Fibroblast of villous mesenchyme (primary cell): Measurements from ENCODE around the gene MEX3C. TPM values are rescaled to one million over a fixed set of nuclear protein-coding genes. Genes with fewer than 3 reads are reported as not detected.

ENCODE experiments used
- DNase-seq: peaks from one replicate; pipeline ENCODE4 v3.0.0-alpha.2; 2010; ENCODE audit warnings: low read depth
- H3K4me3 ChIP-seq: 2 replicates; pipeline ENCODE4 v1.5.1; 2011; ENCODE audit warnings: low read depth, mild to moderate bottlenecking, low read length
- total RNA-seq: library from RNA; depleted of rRNA; stranded (reverse); fragments of >200 nt; gene quantifications from 2 replicates; pipeline ENCODE4 v1.2.3, GENCODE V29; 2012
- TF ChIP-seq, protein P1 (sequence below): IDR thresholded peaks from 2 replicates; pipeline ENCODE4 v1.5.1; 2012; ENCODE audit warnings: low read depth, mild to moderate bottlenecking, low read length; ENCODE audit not compliant: insufficient read depth

The MEX3C gene
- total RNA-seq, 1 donor: 50.5 TPM

GRCh38 chr18:51151185-51151567, 46.3 kb downstream of the MEX3C start:
- DNase-seq: no peak
- TF ChIP-seq, protein P1, sequence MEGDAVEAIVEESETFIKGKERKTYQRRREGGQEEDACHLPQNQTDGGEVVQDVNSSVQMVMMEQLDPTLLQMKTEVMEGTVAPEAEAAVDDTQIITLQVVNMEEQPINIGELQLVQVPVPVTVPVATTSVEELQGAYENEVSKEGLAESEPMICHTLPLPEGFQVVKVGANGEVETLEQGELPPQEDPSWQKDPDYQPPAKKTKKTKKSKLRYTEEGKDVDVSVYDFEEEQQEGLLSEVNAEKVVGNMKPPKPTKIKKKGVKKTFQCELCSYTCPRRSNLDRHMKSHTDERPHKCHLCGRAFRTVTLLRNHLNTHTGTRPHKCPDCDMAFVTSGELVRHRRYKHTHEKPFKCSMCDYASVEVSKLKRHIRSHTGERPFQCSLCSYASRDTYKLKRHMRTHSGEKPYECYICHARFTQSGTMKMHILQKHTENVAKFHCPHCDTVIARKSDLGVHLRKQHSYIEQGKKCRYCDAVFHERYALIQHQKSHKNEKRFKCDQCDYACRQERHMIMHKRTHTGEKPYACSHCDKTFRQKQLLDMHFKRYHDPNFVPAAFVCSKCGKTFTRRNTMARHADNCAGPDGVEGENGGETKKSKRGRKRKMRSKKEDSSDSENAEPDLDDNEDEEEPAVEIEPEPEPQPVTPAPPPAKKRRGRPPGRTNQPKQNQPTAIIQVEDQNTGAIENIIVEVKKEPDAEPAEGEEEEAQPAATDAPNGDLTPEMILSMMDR: no peak
- no peak overlapping the region for H3K4me3 ChIP-seq

- H3K4me3 ChIP-seq: no peak overlapping the region
- peak; percentile 28 for DNase-seq
- TF ChIP-seq, protein P1: no peak
Measured at GRCh38 chr18:51150113-51150700, 47.3 kb downstream of the MEX3C start.

- TF ChIP-seq, protein P1: no peak
- no peak for DNase-seq
- H3K4me3 ChIP-seq: no peak overlapping the region
Measured at GRCh38 chr18:51149670-51150069, 47.8 kb downstream of the MEX3C start.

DNA sequence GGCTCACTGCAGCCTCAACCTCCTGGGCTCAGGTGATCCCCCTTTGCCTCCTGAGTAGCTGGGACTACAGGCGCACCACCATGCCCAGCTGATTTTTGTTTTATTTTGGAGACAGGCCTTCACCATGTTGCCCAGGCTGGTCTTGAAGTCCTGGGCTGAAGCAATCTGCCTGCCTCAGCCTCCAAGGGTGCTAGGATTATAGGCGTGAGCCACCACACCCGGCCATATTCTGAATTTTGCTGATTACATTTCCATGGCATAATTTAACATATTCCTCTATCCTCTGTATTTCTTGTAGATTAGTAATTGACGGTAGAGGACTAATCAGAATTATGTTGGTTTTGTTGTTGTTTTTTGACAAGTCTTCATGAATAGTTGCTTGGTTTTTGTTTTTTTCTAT, 50.6 kb downstream of the MEX3C start:
- H3K4me3 ChIP-seq: no peak overlapping the region
- TF ChIP-seq, protein P1: no peak
- DNase-seq: no peak

DNA sequence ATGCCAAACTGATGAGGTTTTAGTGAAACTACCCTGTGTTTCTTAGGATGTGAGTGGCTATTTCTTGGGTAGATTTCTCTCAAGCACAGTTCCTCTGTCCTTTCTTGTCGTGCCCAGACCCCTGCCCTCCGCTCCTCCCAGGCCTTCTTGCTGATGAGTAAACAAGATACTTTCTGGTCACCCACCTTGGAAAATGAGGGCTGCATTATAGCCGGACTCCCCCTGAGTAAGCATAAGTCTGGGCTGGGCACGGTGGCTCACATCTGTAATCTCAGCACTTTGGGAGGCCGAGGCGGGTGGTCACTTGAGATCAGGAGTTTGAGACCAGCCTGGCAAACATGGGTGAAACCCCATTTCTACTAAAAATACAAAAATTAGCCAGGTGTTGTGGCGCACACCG, 58.5 kb downstream of the MEX3C start:
- no peak overlapping the region for H3K4me3 ChIP-seq
- DNase-seq: no peak
- TF ChIP-seq, protein P1: no peak

DNA sequence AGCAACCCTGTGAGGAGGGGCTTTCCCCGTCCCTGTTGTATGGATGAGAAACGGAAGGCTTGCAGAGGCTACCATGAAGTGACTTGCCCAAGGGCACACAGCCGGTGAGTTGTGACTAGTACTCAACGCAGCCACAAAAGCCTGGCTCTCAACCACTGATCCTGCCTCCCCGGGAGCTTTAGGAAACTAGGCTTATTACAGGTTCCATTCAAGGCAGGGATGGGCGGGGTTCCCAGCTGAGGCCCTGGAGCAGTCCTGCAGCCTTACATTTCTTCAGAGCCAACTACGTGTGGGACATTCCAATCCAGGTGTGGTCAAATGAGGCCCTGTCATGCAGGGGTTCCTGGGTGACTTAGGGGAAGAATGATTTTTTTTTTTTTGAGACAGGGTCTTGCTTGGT, 59.6 kb downstream of the MEX3C start:
- TF ChIP-seq, protein P1: no peak
- H3K4me3 ChIP-seq: no peak overlapping the region
- no peak for DNase-seq
